Right lobe of liver (tissue), 6 donors: ENCODE data around the gene IGF2BP3. TPM values are rescaled to one million over a fixed set of nuclear protein-coding genes. Genes with fewer than 3 reads are reported as not detected.

Experiments used
- ATAC-seq, 4 donors: fragments of 200-7000 bp; cut with Tn5 transposase; one replicate each; pipeline ENCODE4 v1.9.1; 2020; ENCODE audit warnings: mild to moderate bottlenecking in 4 of 4, moderate library complexity in 4 of 4
- DNase-seq, 3 donors: peaks; one replicate each; pipeline ENCODE4 v3.0.0-alpha.2; 2020
- H3K27ac ChIP-seq, 3 donors: fragments of 200-600 bp; one replicate each; pipeline ENCODE4 v1.8.0; 2022
- H3K27me3 ChIP-seq, 2 donors: fragments of 200-600 bp; one replicate each; pipeline ENCODE4 v1.8.0; 2022
- H3K36me3 ChIP-seq, 4 donors: fragments of 200-600 bp; sonication (generic) in 1 of 4; one replicate each; pipeline versions ENCODE4 v1.5.1 to v1.8.0; 2017 to 2022; ENCODE audit warnings: control low read depth in 1 of 4
- H3K4me1 ChIP-seq, 4 donors: fragments of 200-600 bp; sonication (generic) in 1 of 4; one replicate each; pipeline versions ENCODE4 v1.5.1 to v1.8.0; 2017 to 2022; ENCODE audit warnings: control low read depth in 1 of 4
- H3K4me3 ChIP-seq, 3 donors: fragments of 200-600 bp; one replicate each; pipeline ENCODE4 v1.8.0; 2022
- H3K9me3 ChIP-seq, 4 donors: fragments of 200-600 bp; sonication (generic) in 1 of 4; one replicate each; pipeline versions ENCODE4 v1.5.1 to v1.8.0; 2017 to 2022; ENCODE audit warnings: control low read depth in 1 of 4
- CTCF ChIP-seq, 4 donors: fragments of 200-600 bp in 3 of 4; fragments of 450-650 bp in 1 of 4; IDR thresholded peaks; one replicate each; pipeline versions ENCODE4 v1.5.1 to v1.8.0; 2016 to 2022; ENCODE audit warnings: antibody characterized with exemption in 4 of 4, mild to moderate bottlenecking in 2 of 4
- POLR2A ChIP-seq: fragments of 450-650 bp; IDR thresholded peaks from one replicate; pipeline ENCODE4 v1.6.1; 2017; ENCODE audit warnings: antibody characterized with exemption, mild to moderate bottlenecking
- WGBS: methylation state at CpG from one replicate; pipeline ENCODE4 v1.1.6; 2018; ENCODE audit warnings: low coverage, low lambda C conversion rate; ENCODE audit not compliant: insufficient coverage; ENCODE audit errors: missing lambda C conversion rate; 5-methylcytosine and 5-hydroxymethylcytosine counted together
- intact Hi-C, 2 donors: fragments of 100-400 bp; cut with DNase I; formaldehyde crosslinking; loops; one replicate each; pipeline versions ENCODE4 v1.11.2 to v1.14.1; 2022
- total RNA-seq, 6 experiments: library from RNA; depleted of rRNA in 2 of 6; stranded (reverse); fragments of >200 nt in 2 of 6; fragmentation: NEBNext Ultra II Directional in 3 of 6; extraction: Animal tissue kit (Norgen Biotek cat#: 25700) in 3 of 6; gene quantifications; one replicate each; pipeline versions ENCODE4 v1.1.0 to v1.2.4, GENCODE V29; 2016 to 2023
- donor health status: DM: no; HTN: yes; CAD: no.
- donor health status: DM: no; HTN: no; CAD: no.
- donor health status: DM: no; HTN: no; CAD: no.
- donor health status: DM: no; HTN: yes; CAD: no.
- donor health status: DM: no; HTN: yes; CAD: no.

IGF2BP3 gene
- total RNA-seq, 6 experiments from 2014 or later = 0.12 to 0.64 (median 0.19) TPM; not detected in 1

GRCh38 chr7:23291957-23292560 is 178.2 kb downstream of the IGF2BP3 start:
- Histone ChIP-seq H3K27me3 (no peaks in the 10 kb centered on the region), H3K4me3 (no peak overlapping the region), H3K9me3 (no peaks in the 10 kb centered on the region), H3K27ac (peak overlapping the region in 1 of 3 donors; percentile 87), H3K36me3 (no peaks in the 10 kb centered on the region), H3K4me1 (peaks cover 0 to 46% (median 2%) of the 10 kb centered on the region in 4 donors)
- peak; percentile 12 to 41 (median 28) for ATAC-seq
- WGBS = 80% methylated on average over 2 of the region's 3 CpGs
- DNase-seq = no peak
- intact Hi-C loops = no loop called here
- TF ChIP-seq CTCF (IDR thresholded peaks at IDR 0.05) = no peak
- TF ChIP-seq POLR2A = no peak

DNA sequence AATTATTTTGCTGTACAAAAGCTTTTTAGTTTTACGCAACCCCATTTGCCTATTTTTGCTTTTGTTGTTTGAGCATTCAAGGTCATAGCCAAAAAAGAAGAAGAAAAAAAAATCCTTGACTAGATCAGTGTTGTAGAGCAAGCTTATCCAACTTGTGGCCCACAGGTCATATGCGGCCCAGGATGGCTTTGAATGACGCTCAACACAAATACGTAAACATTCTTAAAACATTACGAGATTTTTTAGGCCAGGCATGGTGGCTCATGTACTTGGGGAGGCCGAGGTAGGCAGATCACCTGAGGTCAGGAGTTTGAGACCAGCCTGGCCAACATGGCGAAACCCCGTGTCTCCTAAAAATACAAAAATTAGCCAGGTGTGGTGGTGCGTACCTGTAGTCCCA is 179.3 kb downstream of the IGF2BP3 start:
- Histone ChIP-seq H3K9me3 (no peaks in the 10 kb centered on the region), H3K4me3 (no peak overlapping the region), H3K4me1 (peaks cover 0 to 46% (median 2%) of the 10 kb centered on the region in 4 donors), H3K36me3 (no peaks in the 10 kb centered on the region), H3K27me3 (no peaks in the 10 kb centered on the region), H3K27ac (no peak overlapping the region)
- WGBS = 94% methylated on average over 9 of the region's 9 CpGs
- TF ChIP-seq POLR2A (no peak), CTCF (IDR thresholded peaks at IDR 0.05) (no peak)
- DNase-seq = no peak
- ATAC-seq = no peak
- intact Hi-C loops = no loop called here

DNA sequence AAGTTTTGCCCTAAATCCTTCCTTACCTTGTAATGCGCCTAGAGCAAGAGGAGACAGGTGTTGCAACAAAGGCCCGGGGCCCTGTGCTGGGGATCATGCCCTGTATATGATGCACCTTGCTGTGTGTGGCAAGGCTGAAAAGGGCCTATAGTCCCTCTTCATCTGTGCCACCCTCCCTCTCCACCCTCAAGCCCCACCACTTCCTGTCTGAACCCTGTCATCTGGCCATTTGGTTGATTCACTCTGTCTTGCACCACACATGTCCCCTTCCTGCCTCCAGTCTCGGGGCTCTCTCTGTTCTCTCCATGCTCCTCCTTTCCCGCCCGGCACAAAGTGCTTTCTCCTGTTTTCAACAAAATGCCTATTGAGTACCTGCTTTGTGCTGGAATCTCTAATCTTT is 182.7 kb downstream of the IGF2BP3 start:
- intact Hi-C loops = no loop called here
- DNase-seq (no peak), ATAC-seq (no peak)
- Histone ChIP-seq H3K27me3 (no peaks in the 10 kb centered on the region), H3K9me3 (no peaks in the 10 kb centered on the region), H3K4me1 (peaks cover 0 to 12% (median 0%) of the 10 kb centered on the region in 4 donors), H3K27ac (no peak overlapping the region), H3K36me3 (no peaks in the 10 kb centered on the region), H3K4me3 (no peak overlapping the region)
- WGBS = 62% methylated on average over 3 of the region's 5 CpGs
- no peak for TF ChIP-seq POLR2A
- no peak for TF ChIP-seq CTCF (IDR thresholded peaks at IDR 0.05)

- no peak for ATAC-seq
- Histone ChIP-seq H3K4me1 (no peaks in the 10 kb centered on the region), H3K27me3 (no peaks in the 10 kb centered on the region), H3K4me3 (no peak overlapping the region), H3K9me3 (no peaks in the 10 kb centered on the region), H3K36me3 (no peaks in the 10 kb centered on the region), H3K27ac (no peak overlapping the region)
- TF ChIP-seq CTCF (IDR thresholded peaks at IDR 0.05) = no peak
- no peak for TF ChIP-seq POLR2A
- 80% methylated on average over 14 of the region's 18 CpGs for WGBS
- intact Hi-C loops = no loop called here
- DNase-seq = no peak
Observed at GRCh38 chr7:23285657-23286646, 184.3 kb downstream of the IGF2BP3 start.
